Keratinocyte (primary cell): Measurements from ENCODE around the gene IMPACT. TPM values are rescaled to one million over a fixed set of nuclear protein-coding genes. Genes with fewer than 3 reads are reported as not detected.
A peak's percentile ranks its signal among the peaks of the same experiment; 100 is the strongest.

Experiments
- DNase-seq: peaks from one replicate; pipeline ENCODE4 v3.0.0-alpha.2; 2011; ENCODE audit warnings: low read depth, missing footprints, low spot score
- FAIRE-seq: peaks from 2 replicates; lab custom pipeline; 2011; peaks lifted over from hg19 to GRCh38; lab: Jason Lieb, UNC
- H2AFZ ChIP-seq: 2 replicates; pipeline ENCODE4 v1.6.0; 2012; ENCODE audit warnings: low read length, control low read depth, inconsistent platforms; ENCODE audit not compliant: control insufficient read depth
- H3K27ac ChIP-seq: 2 replicates; pipeline ENCODE4 v1.5.1; 2011; ENCODE audit warnings: low read length; ENCODE audit not compliant: control insufficient read depth, insufficient read depth
- H3K27me3 ChIP-seq: 3 replicates; pipeline ENCODE4 v1.6.0; 2011; ENCODE audit warnings: low read length; ENCODE audit not compliant: control insufficient read depth, insufficient read depth; ENCODE audit errors: extremely low read depth
- H3K36me3 ChIP-seq, 2 experiments: 2 replicates in 1 of 2; 3 replicates in 1 of 2; pipeline ENCODE4 v1.5.1; 2011; ENCODE audit warnings: low read length in 2 of 2, mild to moderate bottlenecking in 1 of 2; ENCODE audit not compliant: control insufficient read depth in 2 of 2, insufficient read depth in 2 of 2; ENCODE audit errors: extremely low read depth in 1 of 2
- H3K4me1 ChIP-seq: 3 replicates; pipeline ENCODE4 v1.5.1; 2011; ENCODE audit warnings: low read length; ENCODE audit not compliant: control insufficient read depth, insufficient read depth; ENCODE audit errors: extremely low read depth
- H3K4me2 ChIP-seq: 3 replicates; pipeline ENCODE4 v1.6.0; 2011; ENCODE audit warnings: low read depth, low read length; ENCODE audit not compliant: control insufficient read depth, insufficient read depth; ENCODE audit errors: extremely low read depth
- H3K4me3 ChIP-seq, 3 experiments: fragments of 200-600 bp in 1 of 3; sonication (generic) in 1 of 3; 2 replicates in 2 of 3; 3 replicates in 1 of 3; pipeline ENCODE4 v1.5.1; 2011 to 2016; ENCODE audit warnings: low read length in 3 of 3, mild to moderate bottlenecking in 3 of 3, control low read depth in 2 of 3, inconsistent platforms in 1 of 3, low read depth in 1 of 3, mixed read lengths in 1 of 3, mixed run types in 1 of 3, moderate library complexity in 1 of 3; ENCODE audit not compliant: control insufficient read depth in 2 of 3, insufficient read depth in 2 of 3; ENCODE audit errors: extremely low read depth in 1 of 3
- H3K79me2 ChIP-seq: 2 replicates; pipeline ENCODE4 v1.6.0; 2012; ENCODE audit warnings: low read length; ENCODE audit not compliant: control insufficient read depth, insufficient read depth
- H3K9ac ChIP-seq: 3 replicates; pipeline ENCODE4 v1.6.0; 2011; ENCODE audit warnings: low read length; ENCODE audit not compliant: control insufficient read depth, insufficient read depth; ENCODE audit errors: extremely low read depth
- H3K9me1 ChIP-seq: 3 replicates; pipeline ENCODE4 v1.6.0; 2011; ENCODE audit warnings: low read length; ENCODE audit not compliant: control insufficient read depth, insufficient read depth; ENCODE audit errors: extremely low read depth
- H3K9me3 ChIP-seq: 2 replicates; pipeline ENCODE4 v1.5.1; 2012; ENCODE audit warnings: low read depth, low read length; ENCODE audit not compliant: control insufficient read depth
- H4K20me1 ChIP-seq: 3 replicates; pipeline ENCODE4 v1.6.0; 2011; ENCODE audit warnings: low read length; ENCODE audit not compliant: control insufficient read depth, insufficient read depth; ENCODE audit errors: extremely low read depth
- EZH2 ChIP-seq: IDR thresholded peaks from one replicate; pipeline ENCODE4 v1.6.1; 2012; ENCODE audit warnings: inconsistent platforms, mild to moderate bottlenecking, low read length, moderate library complexity
- dilution Hi-C: fragments of 300-500 bp; cut with MboI; formaldehyde crosslinking; loops from one replicate; pipeline ENCODE4 v1.7.0; 2020; ENCODE audit warnings: low sequenced_read_pairs; ENCODE audit not compliant: extremely low pct_ligation_motif_present
- polyA plus RNA-seq, 5 experiments: library from polyadenylated mRNA; depleted of rRNA in 3 of 5; stranded (reverse) in 3 of 5; stranded (forward) in 1 of 5; unstranded in 1 of 5; fragments of >200 nt; gene quantifications; 1 replicate in 1 of 5; 2 replicates in 3 of 5; 3 replicates in 1 of 5; pipeline versions ENCODE4 v1.2.1 to v1.2.3, GENCODE V29; 2011 to 2012; ENCODE audit warnings: missing spikeins in 2 of 5, low read depth in 1 of 5, low replicate concordance in 1 of 5
- TF ChIP-seq, protein P1 (sequence below), 3 experiments: IDR thresholded peaks in 1 of 3; conservative IDR thresholded peaks in 1 of 3; optimal IDR thresholded peaks in 1 of 3; 2 replicates in 2 of 3; 3 replicates in 1 of 3; pipeline versions ENCODE3 to v1.5.1; 2011; ENCODE audit warnings: low read length in 3 of 3, mild to moderate bottlenecking in 3 of 3, moderate library complexity in 2 of 3, control low read depth in 1 of 3, inconsistent platforms in 1 of 3; ENCODE audit not compliant: insufficient read depth in 2 of 3; ENCODE audit errors: extremely low read depth in 1 of 3

Gene IMPACT
- polyA plus RNA-seq, 1 donor (not counting 4 experiments of a cell fraction or from before 2014, with no cell fraction given): 35.3 TPM

DNA sequence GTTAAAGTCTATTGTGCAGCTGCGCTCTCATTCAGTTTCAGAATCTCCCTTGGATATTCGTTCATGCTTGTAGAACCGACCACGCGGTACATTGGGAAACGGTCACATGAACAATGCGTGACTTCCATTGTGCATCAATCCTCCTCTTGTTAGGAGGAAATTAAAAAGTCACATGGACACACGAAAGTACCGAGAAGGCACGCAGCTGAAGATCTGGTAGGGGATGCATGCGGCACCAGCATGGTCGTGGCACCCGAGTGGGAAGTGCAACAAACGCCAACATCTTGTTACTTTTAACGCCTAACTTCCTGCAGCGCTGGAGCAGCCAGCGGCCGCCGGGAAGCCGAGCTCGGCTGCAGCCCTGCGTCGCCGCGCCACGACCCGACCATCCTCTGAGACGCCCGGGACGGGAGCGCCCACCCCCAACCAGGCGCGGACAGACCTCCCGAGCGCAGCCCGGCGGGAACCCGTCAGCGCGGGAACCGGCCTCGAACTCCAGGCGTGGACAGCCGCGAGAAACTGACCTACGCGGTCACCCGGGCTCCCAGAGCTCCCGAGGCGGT lies 29.3 kb upstream of the IMPACT start:
- Histone ChIP-seq H3K27me3 (no peaks in the 10 kb centered on the region), H3K9me3 (no peaks in the 10 kb centered on the region), H3K4me2 (peak overlapping the region; percentile 85), H3K4me1 (peaks cover 26% of the 10 kb centered on the region), H4K20me1 (no peaks in the 10 kb centered on the region), H2AFZ (peak overlapping the region; percentile 99), H3K4me3 (peak overlapping the region; percentile 72 to 90 (median 89)), H3K79me2 (no peaks in the 10 kb centered on the region), H3K9ac (peak overlapping the region; percentile 84), H3K36me3 (no peaks in the 10 kb centered on the region), H3K9me1 (no peaks in the 10 kb centered on the region), H3K27ac (peak overlapping the region; percentile 80)
- dilution Hi-C loops: no loop called here
- FAIRE-seq (peak; percentile 75), DNase-seq (no peak)
- TF ChIP-seq EZH2: no peak
- TF ChIP-seq, protein P1, sequence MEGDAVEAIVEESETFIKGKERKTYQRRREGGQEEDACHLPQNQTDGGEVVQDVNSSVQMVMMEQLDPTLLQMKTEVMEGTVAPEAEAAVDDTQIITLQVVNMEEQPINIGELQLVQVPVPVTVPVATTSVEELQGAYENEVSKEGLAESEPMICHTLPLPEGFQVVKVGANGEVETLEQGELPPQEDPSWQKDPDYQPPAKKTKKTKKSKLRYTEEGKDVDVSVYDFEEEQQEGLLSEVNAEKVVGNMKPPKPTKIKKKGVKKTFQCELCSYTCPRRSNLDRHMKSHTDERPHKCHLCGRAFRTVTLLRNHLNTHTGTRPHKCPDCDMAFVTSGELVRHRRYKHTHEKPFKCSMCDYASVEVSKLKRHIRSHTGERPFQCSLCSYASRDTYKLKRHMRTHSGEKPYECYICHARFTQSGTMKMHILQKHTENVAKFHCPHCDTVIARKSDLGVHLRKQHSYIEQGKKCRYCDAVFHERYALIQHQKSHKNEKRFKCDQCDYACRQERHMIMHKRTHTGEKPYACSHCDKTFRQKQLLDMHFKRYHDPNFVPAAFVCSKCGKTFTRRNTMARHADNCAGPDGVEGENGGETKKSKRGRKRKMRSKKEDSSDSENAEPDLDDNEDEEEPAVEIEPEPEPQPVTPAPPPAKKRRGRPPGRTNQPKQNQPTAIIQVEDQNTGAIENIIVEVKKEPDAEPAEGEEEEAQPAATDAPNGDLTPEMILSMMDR (optimal IDR thresholded peaks at IDR 0.05 in 1 of 3, IDR thresholded peaks at IDR 0.05 in 1 of 3, conservative IDR thresholded peaks at IDR 0.05 in 1 of 3; ENCODE audit: extremely low read depth in 1 of 3, insufficient read depth in 2 of 3, low read length in 3 of 3): no peak

DNA sequence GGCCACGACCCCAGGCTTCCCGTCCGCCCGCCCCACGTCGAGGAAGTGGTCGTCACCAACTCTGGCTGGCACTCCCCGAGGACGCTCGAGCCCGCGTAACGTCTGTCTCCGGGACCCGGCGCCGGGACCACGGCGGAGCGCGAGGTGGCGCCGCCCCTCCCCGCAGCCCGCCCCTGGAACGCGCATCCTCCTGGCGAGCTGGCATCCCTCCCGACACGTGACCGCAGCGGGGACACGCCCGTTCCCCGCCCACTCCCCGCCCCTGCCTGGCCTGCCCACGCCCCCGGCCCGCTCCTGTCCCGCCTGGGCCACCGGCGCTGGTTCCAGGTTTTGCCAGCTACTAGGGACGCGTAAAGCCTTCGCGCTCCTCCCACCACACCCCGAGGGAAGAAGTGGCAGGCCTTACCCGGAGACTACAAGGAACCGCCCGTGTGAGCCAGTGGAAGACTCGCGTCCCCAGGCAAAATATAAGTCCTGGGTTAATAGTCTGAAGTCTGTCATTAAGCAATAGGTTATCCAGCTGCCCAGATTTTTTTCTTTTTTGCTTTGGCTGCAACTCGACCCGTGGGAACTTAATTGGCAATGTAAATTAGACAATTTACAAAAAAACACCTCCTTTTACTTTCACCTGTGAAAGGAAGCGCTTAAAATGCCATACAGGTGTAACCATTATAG lies 28.6 kb upstream of the IMPACT start, which contains the start of gene OSBPL1A:
Gene OSBPL1A, minus strand, starts transcription at position 131 of the 675 bp plus-strand sequence. CDS start 20,291 bp downstream, outside the sequence.
- H3K4me2 ChIP-seq: peak within 1 kb of the TSS; percentile 98
- peak within 1 kb of the TSS; percentile 86 for H3K27ac ChIP-seq
- H3K4me3 ChIP-seq: peak within 1 kb of the TSS; percentile 72 to 90 (median 89)
- no peaks in the 10 kb centered on the region for H4K20me1 ChIP-seq
- no peaks in the 10 kb centered on the region for H3K79me2 ChIP-seq
- H3K9me1 ChIP-seq: no peaks in the 10 kb centered on the region
- peak within 1 kb of the TSS; percentile 99 for H2AFZ ChIP-seq
- FAIRE-seq (peak; percentile 69), DNase-seq (peak; percentile 64)
- H3K4me1 ChIP-seq: peaks cover 26% of the 10 kb centered on the region
- no peak for TF ChIP-seq EZH2
- TF ChIP-seq, protein P1 (optimal IDR thresholded peaks at IDR 0.05 in 1 of 3, IDR thresholded peaks at IDR 0.05 in 1 of 3, conservative IDR thresholded peaks at IDR 0.05 in 1 of 3; ENCODE audit: extremely low read depth in 1 of 3, insufficient read depth in 2 of 3, low read length in 3 of 3): peak in 1 of 3 experiments; percentile 29
- H3K27me3 ChIP-seq: no peaks in the 10 kb centered on the region
- dilution Hi-C loops: no loop called here
- H3K9me3 ChIP-seq: no peaks in the 10 kb centered on the region
- H3K36me3 ChIP-seq: no peaks in the 10 kb centered on the region
- H3K9ac ChIP-seq: peak within 1 kb of the TSS; percentile 84
